ENCODE measurements around the gene SPRN.
A peak's percentile ranks its signal among the peaks of the same experiment; 100 is the strongest.
"Not testable (repeated sequence)": the region's sequence is repeated elsewhere in the genome, so short reads cannot be mapped to it uniquely, and the experiment has no call there.

SPRN gene

GRCh38 chr10:133386951-133387350 lies 37.5 kb downstream of the SPRN start:
- DNase-seq (ENCODE audit: low spot score) = not testable (repeated sequence)

GRCh38 chr10:133385214-133385613 lies 39.2 kb downstream of the SPRN start:
- DNase-seq (ENCODE audit: low spot score) = no peak

- DNase-seq (ENCODE audit: low spot score) = no peak
These were observed 40.4 kb downstream of the SPRN start for GRCh38 chr10:133384071-133384470.

- no peak for DNase-seq (ENCODE audit: low spot score)
These were observed 40.9 kb downstream of the SPRN start for GRCh38 chr10:133383551-133383950.

GRCh38 chr10:133381036-133381435 lies 43.4 kb downstream of the SPRN start:
- no peak for DNase-seq (ENCODE audit: low spot score)

GRCh38 chr10:133379801-133380666 lies 44.4 kb downstream of the SPRN start:
- no peak for DNase-seq (ENCODE audit: low spot score)

GRCh38 chr10:133379152-133379800 lies 45.1 kb downstream of the SPRN start, which contains the start of gene PAOX:
TSS of gene PAOX (plus strand) at chr10:133379262. CDS start at chr10:133379317, 55 bp downstream.
- DNase-seq (ENCODE audit: low spot score) = peak; percentile 48

GRCh38 chr10:133378251-133379096 lies 46.0 kb downstream of the SPRN start:
- peak; percentile 63 for DNase-seq (ENCODE audit: low spot score)

GRCh38 chr10:133377818-133378250 lies 46.6 kb downstream of the SPRN start:
- no peak for DNase-seq (ENCODE audit: low spot score)

GRCh38 chr10:133377025-133377817 lies 47.2 kb downstream of the SPRN start:
- no peak for DNase-seq (ENCODE audit: low spot score)

GRCh38 chr10:133376183-133376582 lies 48.2 kb downstream of the SPRN start:
- DNase-seq (ENCODE audit: low spot score) = not testable (repeated sequence)

- no peak for DNase-seq (ENCODE audit: low spot score)
These were observed 48.9 kb downstream of the SPRN start for GRCh38 chr10:133375357-133376115.

- peak; percentile 91 for DNase-seq (ENCODE audit: low spot score)
These were observed 51.0 kb downstream of the SPRN start, which contains the start of gene ECHS1 for GRCh38 chr10:133373174-133374090. TSS of gene ECHS1 (minus strand) at chr10:133373354. CDS start at chr10:133373333, 21 bp downstream.

GRCh38 chr10:133372507-133372906 lies 51.9 kb downstream of the SPRN start:
- no peak for DNase-seq (ENCODE audit: low spot score)

Measured in cerebellar cortex (tissue), 1 donor.